Thyroid gland (tissue), 4 donors: ENCODE measurements around the gene CCT2. TPM values are rescaled to one million over a fixed set of nuclear protein-coding genes. Genes with fewer than 3 reads are reported as not detected.

Experiments used
- DNase-seq, 2 donors: peaks; one replicate each; pipeline ENCODE4 v3.0.0-alpha.2; 2019
- H3K27ac ChIP-seq, 3 donors: fragments of 200-600 bp; sonication (generic); 1 replicate in 2 of 3; 2 replicates in 1 of 3; pipeline ENCODE4 v1.5.1; 2016 to 2019; ENCODE audit warnings: mild to moderate bottlenecking in 1 of 3, moderate library complexity in 1 of 3
- H3K27me3 ChIP-seq: fragments of 200-600 bp; sonication (generic); one replicate; pipeline ENCODE4 v1.5.1; 2019
- H3K36me3 ChIP-seq, 2 donors: fragments of 200-600 bp; sonication (generic); one replicate each; pipeline ENCODE4 v1.5.1; 2016 to 2019
- H3K4me1 ChIP-seq, 2 donors: fragments of 200-600 bp; sonication (generic); one replicate each; pipeline ENCODE4 v1.5.1; 2017 to 2019
- H3K4me3 ChIP-seq, 3 donors: fragments of 200-600 bp; sonication (generic); replicated peaks in 1 of 3; 1 replicate in 2 of 3; 2 replicates in 1 of 3; pipeline ENCODE4 v1.5.1; 2016; ENCODE audit warnings: mild to moderate bottlenecking in 1 of 3
- H3K9me3 ChIP-seq: fragments of 200-600 bp; sonication (generic); one replicate; pipeline ENCODE4 v1.5.1; 2017
- POLR2A ChIP-seq, 2 donors: fragments of 450-650 bp; IDR thresholded peaks; one replicate each; pipeline ENCODE4 v1.6.1; 2017; ENCODE audit warnings: antibody characterized with exemption in 2 of 2, mild to moderate bottlenecking in 2 of 2, moderate library complexity in 1 of 2
- WGBS, 2 donors: methylation state at CpG; one replicate each; pipeline ENCODE4 v1.1.5; 2017; 5-methylcytosine and 5-hydroxymethylcytosine counted together
- intact Hi-C: fragments of 100-400 bp; cut with DNase I; formaldehyde crosslinking; loops from one replicate; pipeline ENCODE4 v1.15.1; 2023
- total RNA-seq, 4 donors: library from RNA; depleted of rRNA; stranded (reverse); fragments of >200 nt; gene quantifications; one replicate each; pipeline ENCODE4 v1.2.3, GENCODE V29; 2016
- TF ChIP-seq, protein P1 (sequence below), 6 experiments: fragments of 200-600 bp in 3 of 6; fragments of 450-650 bp in 3 of 6; sonication (generic) in 3 of 6; IDR thresholded peaks; one replicate each; pipeline ENCODE4 v1.5.1; 2016 to 2019; ENCODE audit warnings: antibody characterized with exemption in 6 of 6, mild to moderate bottlenecking in 2 of 6, inconsistent platforms in 1 of 6, moderate library complexity in 1 of 6

The CCT2 gene
- total RNA-seq, 4 donors from 2014 or later = 90.9 to 174 (median 117) TPM

DNA sequence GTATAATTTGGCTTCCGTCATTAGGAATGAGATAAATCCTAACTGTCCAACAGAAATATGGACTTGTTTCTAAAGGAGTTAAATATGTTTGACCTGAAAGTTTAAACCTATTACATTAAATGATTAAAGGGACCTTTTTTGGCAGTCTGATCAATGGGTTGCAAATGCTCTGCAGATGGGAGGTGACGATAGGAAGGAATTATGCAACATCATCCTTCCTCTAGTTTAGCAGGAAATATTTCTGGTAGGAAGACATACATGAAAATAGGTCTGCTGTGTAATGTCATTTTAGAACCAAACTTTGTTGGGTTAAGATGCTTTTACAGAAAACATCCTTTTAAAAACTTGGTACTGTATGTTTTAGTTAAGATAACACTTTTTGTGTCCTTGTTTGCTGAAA, 22.9 kb downstream of the CCT2 start:
- H3K4me3 ChIP-seq = no peak overlapping the region
- H3K27ac ChIP-seq = no peak overlapping the region
- TF ChIP-seq POLR2A (IDR thresholded peaks at IDR 0.05) = no peak
- no peaks in the 10 kb centered on the region for H3K9me3 ChIP-seq
- no peaks in the 10 kb centered on the region for H3K36me3 ChIP-seq
- H3K4me1 ChIP-seq = no peaks in the 10 kb centered on the region
- WGBS, 2 donors = 67 to 77% methylated on average over 2 of the region's 2 CpGs
- no peak for DNase-seq
- intact Hi-C loops = no loop called here
- no peaks in the 10 kb centered on the region for H3K27me3 ChIP-seq

DNA sequence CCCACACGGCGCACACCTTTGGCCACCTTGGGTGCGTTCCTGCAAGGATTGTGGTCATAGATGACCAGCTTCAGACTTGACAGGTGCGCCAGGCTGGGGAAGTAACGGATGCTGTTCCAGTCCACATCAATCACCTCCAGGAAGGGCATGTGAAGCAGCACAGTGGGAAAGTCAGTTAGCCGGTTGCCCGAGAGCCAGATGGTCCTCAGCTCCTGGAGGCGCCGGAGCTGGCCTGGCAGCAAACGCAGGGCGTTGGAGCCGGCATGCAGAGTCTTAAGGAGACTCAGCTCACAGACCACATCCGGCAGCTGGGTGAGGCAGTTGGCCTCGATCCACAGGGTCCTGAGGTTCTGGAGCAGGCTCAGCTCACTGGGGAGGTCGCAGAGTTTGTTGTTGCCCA, 24.9 kb downstream of the CCT2 start:
- DNase-seq = no peak
- intact Hi-C loops = no loop called here
- TF ChIP-seq, protein P1, sequence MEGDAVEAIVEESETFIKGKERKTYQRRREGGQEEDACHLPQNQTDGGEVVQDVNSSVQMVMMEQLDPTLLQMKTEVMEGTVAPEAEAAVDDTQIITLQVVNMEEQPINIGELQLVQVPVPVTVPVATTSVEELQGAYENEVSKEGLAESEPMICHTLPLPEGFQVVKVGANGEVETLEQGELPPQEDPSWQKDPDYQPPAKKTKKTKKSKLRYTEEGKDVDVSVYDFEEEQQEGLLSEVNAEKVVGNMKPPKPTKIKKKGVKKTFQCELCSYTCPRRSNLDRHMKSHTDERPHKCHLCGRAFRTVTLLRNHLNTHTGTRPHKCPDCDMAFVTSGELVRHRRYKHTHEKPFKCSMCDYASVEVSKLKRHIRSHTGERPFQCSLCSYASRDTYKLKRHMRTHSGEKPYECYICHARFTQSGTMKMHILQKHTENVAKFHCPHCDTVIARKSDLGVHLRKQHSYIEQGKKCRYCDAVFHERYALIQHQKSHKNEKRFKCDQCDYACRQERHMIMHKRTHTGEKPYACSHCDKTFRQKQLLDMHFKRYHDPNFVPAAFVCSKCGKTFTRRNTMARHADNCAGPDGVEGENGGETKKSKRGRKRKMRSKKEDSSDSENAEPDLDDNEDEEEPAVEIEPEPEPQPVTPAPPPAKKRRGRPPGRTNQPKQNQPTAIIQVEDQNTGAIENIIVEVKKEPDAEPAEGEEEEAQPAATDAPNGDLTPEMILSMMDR (IDR thresholded peaks at IDR 0.05) = no peak
- no peak for TF ChIP-seq POLR2A (IDR thresholded peaks at IDR 0.05)
- no peaks in the 10 kb centered on the region for H3K36me3 ChIP-seq
- no peaks in the 10 kb centered on the region for H3K9me3 ChIP-seq
- H3K27ac ChIP-seq = no peak overlapping the region
- H3K27me3 ChIP-seq = no peaks in the 10 kb centered on the region
- no peaks in the 10 kb centered on the region for H3K4me1 ChIP-seq
- WGBS, 2 donors = 87 to 94% methylated on average over 10 to 15 of the region's 15 CpGs
- H3K4me3 ChIP-seq = no peak overlapping the region

GRCh38 chr12:69610729-69611128, 25.5 kb downstream of the CCT2 start, which contains the start of gene LRRC10:
TSS of gene LRRC10 (minus strand) at chr12:69610907. CDS start at chr12:69610838, 69 bp downstream.
- no peak within 1 kb of the TSS for H3K4me3 ChIP-seq
- H3K4me1 ChIP-seq = no peaks in the 10 kb centered on the region
- no peaks in the 10 kb centered on the region for H3K9me3 ChIP-seq
- DNase-seq = no peak
- no peak within 1 kb of the TSS for H3K27ac ChIP-seq
- no peaks in the 10 kb centered on the region for H3K27me3 ChIP-seq
- no peaks in the 10 kb centered on the region for H3K36me3 ChIP-seq
- intact Hi-C loops = no loop called here
- no peak for TF ChIP-seq POLR2A (IDR thresholded peaks at IDR 0.05)
- TF ChIP-seq, protein P1 (IDR thresholded peaks at IDR 0.05) = no peak
- WGBS, 2 donors = 96% methylated on average over 11 of the region's 11 CpGs

DNA sequence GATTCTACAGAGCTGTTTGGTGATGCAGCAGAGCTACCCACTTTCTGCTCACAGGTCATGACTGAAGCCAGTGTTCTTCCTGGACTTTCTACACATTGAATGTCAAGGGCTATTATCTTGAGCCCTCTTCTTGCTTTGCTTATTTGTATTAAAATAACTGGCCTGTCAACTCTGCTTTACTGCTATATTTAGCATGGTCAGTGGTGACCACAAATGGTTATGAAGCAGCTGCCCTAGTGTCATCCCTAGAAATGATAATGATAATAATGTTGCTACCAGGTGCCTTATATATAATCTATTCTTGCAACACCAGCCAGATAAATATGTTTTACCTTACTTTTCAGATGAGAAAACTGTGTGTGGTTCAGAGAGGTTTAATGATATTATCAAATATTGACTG, 28.1 kb downstream of the CCT2 start:
- no peak for DNase-seq
- Histone ChIP-seq H3K27ac (no peak overlapping the region), H3K4me3 (no peak overlapping the region), H3K9me3 (no peaks in the 10 kb centered on the region), H3K36me3 (no peaks in the 10 kb centered on the region), H3K4me1 (no peaks in the 10 kb centered on the region), H3K27me3 (no peaks in the 10 kb centered on the region)
- intact Hi-C loops = no loop called here
- TF ChIP-seq, protein P1 (IDR thresholded peaks at IDR 0.05) = no peak

DNA sequence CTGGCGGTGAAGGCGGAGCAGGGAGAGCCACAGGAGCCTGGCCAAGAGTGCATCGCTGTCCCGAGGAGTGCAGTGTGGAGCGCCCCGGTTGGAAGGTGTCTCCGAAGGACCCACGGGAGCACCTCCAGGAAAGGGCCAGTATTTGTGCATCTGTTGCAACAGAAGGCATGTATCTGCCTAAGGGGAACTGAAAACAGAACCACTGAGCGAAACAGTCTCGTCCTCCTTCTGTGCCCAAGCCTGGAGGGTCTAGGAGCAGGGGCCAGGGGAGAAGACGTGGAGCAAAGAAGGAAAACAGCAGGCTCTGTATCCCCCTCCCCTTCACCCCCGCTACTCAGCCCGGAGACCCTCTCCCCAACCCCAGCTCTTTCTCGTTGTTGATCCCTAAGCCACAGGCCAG, 30.8 kb downstream of the CCT2 start:
- no peaks in the 10 kb centered on the region for H3K27me3 ChIP-seq
- no peak overlapping the region for H3K27ac ChIP-seq
- no peaks in the 10 kb centered on the region for H3K9me3 ChIP-seq
- WGBS, 2 donors = 70 to 79% methylated on average over 14 of the region's 14 CpGs
- H3K36me3 ChIP-seq = no peaks in the 10 kb centered on the region
- intact Hi-C loops = no loop called here
- H3K4me3 ChIP-seq = no peak overlapping the region
- H3K4me1 ChIP-seq = no peaks in the 10 kb centered on the region
- DNase-seq = no peak
- TF ChIP-seq POLR2A (IDR thresholded peaks at IDR 0.05) = no peak
- TF ChIP-seq, protein P1 (IDR thresholded peaks at IDR 0.05) = no peak

DNA sequence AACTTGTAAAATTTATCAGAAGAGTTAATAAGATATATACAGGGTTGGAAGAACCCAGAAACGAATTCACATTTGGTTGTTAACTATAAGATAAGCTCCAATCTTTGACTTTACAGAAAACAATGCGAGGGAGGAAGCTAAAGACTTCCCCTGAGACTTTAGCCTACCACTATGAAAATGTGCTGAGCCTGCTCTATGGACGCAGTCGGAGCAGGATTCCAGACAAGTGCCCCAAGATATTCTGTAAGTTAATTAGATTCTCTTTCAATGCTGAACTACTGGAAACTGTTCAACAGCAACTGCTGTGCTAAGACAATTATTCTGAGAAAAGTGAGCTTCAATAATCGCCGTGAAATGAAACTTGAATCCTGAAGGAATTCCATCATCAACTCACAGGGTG, 33.8 kb downstream of the CCT2 start:
- Histone ChIP-seq H3K9me3 (no peaks in the 10 kb centered on the region), H3K27ac (no peak overlapping the region), H3K4me3 (no peak overlapping the region), H3K36me3 (no peaks in the 10 kb centered on the region), H3K4me1 (no peaks in the 10 kb centered on the region), H3K27me3 (no peaks in the 10 kb centered on the region)
- 57 to 79% methylated on average over 6 of the region's 6 CpGs for whole genome bisulfite sequencing, 2 donors
- intact Hi-C loops = no loop called here
- DNase-seq = no peak
- no peak for TF ChIP-seq POLR2A (IDR thresholded peaks at IDR 0.05)
- TF ChIP-seq, protein P1 (IDR thresholded peaks at IDR 0.05) = no peak
